ENCODE results near the gene HIVEP3.
A peak's percentile ranks its signal among the peaks of the same experiment; 100 is the strongest.

Gene HIVEP3

DNA sequence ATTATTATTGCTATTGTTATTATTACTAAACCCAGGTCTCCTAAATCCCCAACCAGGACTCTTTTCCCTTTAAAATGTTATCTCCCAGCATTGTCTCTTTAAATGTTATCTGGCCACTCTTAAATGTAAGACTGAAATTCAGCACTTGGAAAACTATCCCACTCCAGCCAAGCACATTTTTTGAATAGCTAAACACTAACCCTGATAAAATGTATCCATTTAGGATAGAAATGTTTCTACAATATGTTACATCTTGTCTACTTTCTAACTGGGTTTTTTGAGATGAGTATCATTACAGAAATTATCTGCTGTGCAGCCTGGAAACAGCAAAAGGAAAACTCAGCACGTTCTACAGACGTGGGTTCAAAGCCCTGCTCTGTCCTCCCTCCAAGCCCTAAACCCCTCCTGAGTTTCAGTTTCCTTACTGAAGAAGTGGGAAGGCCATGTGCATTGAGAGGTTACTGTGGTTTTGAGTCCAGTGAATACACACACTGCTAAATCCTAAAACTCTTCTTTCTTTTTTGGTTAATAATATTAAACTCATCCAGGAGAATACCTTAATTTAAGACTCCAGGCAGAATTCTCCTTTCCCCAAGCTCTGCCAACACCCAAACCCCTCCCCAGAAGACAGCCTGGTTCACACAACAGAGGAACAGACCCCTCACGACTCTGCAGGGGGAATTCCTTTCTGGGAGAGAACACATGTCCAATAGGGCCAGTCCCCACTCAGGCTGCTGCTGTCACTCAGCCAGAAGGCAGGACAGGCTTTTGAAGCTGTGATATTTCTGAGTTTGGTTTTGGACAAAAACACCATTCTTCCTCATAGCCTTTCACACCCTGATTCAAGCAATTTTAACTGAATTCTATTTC, 41.9 kb downstream of the HIVEP3 start:
- Histone ChIP-seq H3K27me3 (no peaks in the 10 kb centered on the region), H3K9me3 (no peaks in the 10 kb centered on the region), H3K4me1 (peaks cover 0 to 22% (median 7%) of the 10 kb centered on the region in 4 donors), H3K4me3 (no peak overlapping the region), H3K36me3 (no peaks in the 10 kb centered on the region), H3K27ac (peak overlapping the region in 1 of 2 donors; percentile 8)
- TF ChIP-seq, protein P1, sequence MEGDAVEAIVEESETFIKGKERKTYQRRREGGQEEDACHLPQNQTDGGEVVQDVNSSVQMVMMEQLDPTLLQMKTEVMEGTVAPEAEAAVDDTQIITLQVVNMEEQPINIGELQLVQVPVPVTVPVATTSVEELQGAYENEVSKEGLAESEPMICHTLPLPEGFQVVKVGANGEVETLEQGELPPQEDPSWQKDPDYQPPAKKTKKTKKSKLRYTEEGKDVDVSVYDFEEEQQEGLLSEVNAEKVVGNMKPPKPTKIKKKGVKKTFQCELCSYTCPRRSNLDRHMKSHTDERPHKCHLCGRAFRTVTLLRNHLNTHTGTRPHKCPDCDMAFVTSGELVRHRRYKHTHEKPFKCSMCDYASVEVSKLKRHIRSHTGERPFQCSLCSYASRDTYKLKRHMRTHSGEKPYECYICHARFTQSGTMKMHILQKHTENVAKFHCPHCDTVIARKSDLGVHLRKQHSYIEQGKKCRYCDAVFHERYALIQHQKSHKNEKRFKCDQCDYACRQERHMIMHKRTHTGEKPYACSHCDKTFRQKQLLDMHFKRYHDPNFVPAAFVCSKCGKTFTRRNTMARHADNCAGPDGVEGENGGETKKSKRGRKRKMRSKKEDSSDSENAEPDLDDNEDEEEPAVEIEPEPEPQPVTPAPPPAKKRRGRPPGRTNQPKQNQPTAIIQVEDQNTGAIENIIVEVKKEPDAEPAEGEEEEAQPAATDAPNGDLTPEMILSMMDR (IDR thresholded peaks at IDR 0.05) = no peak
- no peak for DNase-seq
- intact Hi-C loops (cut with DNase I; ENCODE audit: low total_unique reads) = no loop called here

DNA sequence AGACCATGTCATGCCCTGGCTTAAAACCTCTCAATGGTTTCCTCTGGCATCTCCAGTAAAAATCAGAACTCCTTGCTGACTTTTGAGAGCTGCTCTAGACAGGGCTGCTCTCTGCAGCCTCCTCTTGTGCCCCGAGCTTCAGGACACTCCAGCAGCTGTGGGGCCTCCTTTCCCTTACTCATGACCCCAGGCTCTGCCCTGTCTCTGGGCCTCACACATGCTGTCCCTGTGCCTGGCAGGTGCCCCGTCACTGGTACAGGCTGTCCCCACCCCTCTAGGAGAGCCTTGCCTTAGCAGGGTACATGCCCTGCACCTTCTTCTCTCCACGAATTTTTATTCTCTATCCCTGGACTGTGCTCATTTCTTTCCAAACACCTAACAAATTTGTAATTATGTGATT, 43.2 kb downstream of the HIVEP3 start:
- intact Hi-C loops (cut with DNase I; ENCODE audit: low total_unique reads) = no loop called here
- Histone ChIP-seq H3K4me3 (no peak overlapping the region), H3K4me1 (peaks cover 0 to 15% (median 7%) of the 10 kb centered on the region in 4 donors), H3K27me3 (no peaks in the 10 kb centered on the region), H3K9me3 (no peaks in the 10 kb centered on the region), H3K27ac (no peak overlapping the region), H3K36me3 (no peaks in the 10 kb centered on the region)
- TF ChIP-seq, protein P1 (IDR thresholded peaks at IDR 0.05) = no peak
- DNase-seq = no peak

DNA sequence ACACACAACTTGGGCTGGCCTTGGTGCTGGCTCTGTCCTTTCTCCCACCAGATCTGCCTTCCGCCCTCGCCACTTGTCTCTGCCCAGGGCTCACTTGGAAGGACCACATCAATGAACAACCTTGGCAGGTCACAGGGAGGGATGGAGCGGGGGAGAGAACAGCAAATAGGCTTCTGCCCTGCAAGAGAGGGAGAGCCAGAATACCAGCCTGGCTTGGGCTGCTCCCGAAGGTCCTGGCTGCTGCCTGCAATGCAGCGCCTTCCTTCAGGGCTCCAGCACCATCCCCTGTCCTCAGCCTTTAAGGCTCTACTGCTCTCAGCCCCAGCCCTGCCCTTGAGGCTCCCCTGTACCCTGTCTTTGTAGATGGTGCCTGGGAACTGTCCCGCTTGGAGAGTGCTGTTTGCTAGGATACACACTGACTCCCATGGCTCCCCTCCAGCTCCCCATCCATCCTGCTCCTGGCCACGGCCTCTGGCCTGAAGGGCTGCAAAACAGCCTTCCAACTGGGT, 43.8 kb downstream of the HIVEP3 start:
- intact Hi-C loops (cut with DNase I; ENCODE audit: low total_unique reads) = no loop called here
- H3K27me3 ChIP-seq = no peaks in the 10 kb centered on the region
- H3K4me1 ChIP-seq = peaks cover 0 to 15% (median 7%) of the 10 kb centered on the region in 4 donors
- H3K27ac ChIP-seq = no peak overlapping the region
- H3K4me3 ChIP-seq = no peak overlapping the region
- DNase-seq = no peak
- no peaks in the 10 kb centered on the region for H3K36me3 ChIP-seq
- H3K9me3 ChIP-seq = no peaks in the 10 kb centered on the region
- TF ChIP-seq, protein P1 (IDR thresholded peaks at IDR 0.05) = no peak

DNA sequence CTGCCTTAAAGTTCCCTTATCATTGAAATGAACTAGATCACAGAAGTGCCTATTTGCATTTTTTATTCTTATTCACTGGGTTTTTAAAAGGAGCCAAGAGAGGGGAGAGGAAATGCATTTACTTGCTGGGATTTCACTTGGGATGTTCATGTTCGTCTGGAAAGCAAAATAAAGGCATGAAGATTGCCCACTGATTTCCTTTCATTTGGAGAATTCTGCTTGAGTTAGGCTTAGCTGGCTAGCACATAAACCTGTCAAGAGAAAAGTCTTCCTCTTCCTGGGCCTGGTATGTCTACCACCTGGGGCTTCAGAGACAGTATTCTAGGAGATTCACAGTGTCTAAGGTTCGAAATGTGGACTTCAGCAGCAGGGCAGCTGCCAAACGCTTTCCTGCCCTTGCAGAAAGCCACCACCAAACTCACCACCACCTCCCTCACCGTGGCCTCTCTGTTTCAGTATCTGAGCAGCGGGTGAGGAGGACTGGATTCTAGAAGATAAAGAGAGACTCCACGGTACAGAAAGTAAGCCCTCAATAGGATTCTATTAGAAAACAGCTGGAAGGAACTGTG, 44.5 kb downstream of the HIVEP3 start:
- no peak overlapping the region for H3K27ac ChIP-seq
- TF ChIP-seq, protein P1 (IDR thresholded peaks at IDR 0.05) = no peak
- no peaks in the 10 kb centered on the region for H3K27me3 ChIP-seq
- H3K9me3 ChIP-seq = no peaks in the 10 kb centered on the region
- H3K4me1 ChIP-seq = peaks cover 0 to 15% (median 7%) of the 10 kb centered on the region in 4 donors
- intact Hi-C loops (cut with DNase I; ENCODE audit: low total_unique reads) = no loop called here
- H3K36me3 ChIP-seq = no peaks in the 10 kb centered on the region
- DNase-seq = no peak
- no peak overlapping the region for H3K4me3 ChIP-seq

DNA sequence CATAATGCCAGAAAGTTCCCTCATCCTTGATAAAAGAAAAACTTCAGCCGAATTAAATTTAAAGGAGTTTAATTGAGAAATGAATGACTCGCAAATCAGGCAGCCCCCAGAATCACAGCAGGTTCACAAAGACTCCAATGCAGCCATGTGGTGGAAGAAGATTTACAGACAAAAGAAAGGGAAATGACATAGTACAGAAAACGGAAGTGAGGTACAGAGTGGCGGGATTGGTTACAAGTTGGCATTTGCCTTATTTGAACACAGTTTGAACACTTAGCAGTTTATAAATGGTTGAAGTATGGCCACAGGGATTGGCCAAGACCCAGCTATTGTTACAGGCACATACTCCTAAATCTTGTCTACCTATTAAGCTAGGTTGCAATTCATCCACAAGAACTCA, 46.6 kb downstream of the HIVEP3 start:
- no peak overlapping the region for H3K27ac ChIP-seq
- H3K4me3 ChIP-seq = no peak overlapping the region
- H3K4me1 ChIP-seq = peaks cover 0 to 12% (median 6%) of the 10 kb centered on the region in 4 donors
- TF ChIP-seq, protein P1 (IDR thresholded peaks at IDR 0.05) = no peak
- DNase-seq = no peak
- H3K9me3 ChIP-seq = no peaks in the 10 kb centered on the region
- no peaks in the 10 kb centered on the region for H3K27me3 ChIP-seq
- intact Hi-C loops (cut with DNase I; ENCODE audit: low total_unique reads) = no loop called here
- no peaks in the 10 kb centered on the region for H3K36me3 ChIP-seq

Data from tibial artery (tissue), 4 donors.